ENCODE data around the gene KCNQ5.
"Not testable (repeated sequence)": the region's sequence is repeated elsewhere in the genome, so short reads cannot be mapped to it uniquely, and the experiment has no call there.

The KCNQ5 gene

GRCh38 chr6:73209117-73209516 is 587.3 kb downstream of the KCNQ5 start:
- DNase-seq = no peak

DNA sequence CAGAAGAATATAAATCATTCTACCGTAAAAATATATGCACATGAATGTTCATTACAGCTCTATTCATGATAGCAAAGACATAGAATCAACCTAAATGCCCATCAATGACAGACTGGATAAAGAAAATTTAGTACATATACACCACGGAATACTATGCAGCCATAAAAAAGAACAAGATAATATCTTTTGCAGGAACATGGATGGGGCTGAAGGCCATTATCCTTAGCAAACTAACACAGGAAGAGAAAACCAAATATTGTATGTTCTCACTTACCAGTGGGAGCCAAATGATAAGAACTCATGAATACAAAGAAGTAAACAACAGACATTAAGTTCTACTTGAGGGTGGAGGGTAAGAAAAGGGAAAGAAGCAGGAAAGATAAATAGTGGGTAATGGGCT is 595.0 kb downstream of the KCNQ5 start:
- DNase-seq = no peak

DNA sequence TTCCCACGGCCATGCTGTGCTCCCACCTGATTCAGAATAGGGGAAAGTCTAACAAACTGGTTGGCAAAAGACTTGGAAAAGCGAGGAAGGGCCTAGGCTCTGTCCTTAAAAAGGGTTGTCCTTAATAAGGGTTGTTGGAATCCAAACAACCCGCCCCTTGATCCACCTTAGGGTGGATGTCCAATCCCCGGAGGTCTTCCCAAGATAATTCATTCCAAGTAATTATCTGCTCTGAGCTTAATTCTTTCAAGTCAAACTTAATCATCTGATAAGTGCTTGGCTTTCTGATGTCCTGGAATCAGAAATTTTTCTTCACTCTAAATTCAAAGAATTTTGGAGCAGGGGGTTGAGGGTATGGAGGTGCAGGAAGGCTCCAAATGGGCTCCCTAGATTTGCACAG is 603.5 kb downstream of the KCNQ5 start, which contains the start of gene KHDC1L:
Gene KHDC1L, minus strand, starts transcription at position 101 of the 400 bp plus-strand sequence. Its CDS starts 88 bp downstream, at position 13.
- no peak for DNase-seq

DNA sequence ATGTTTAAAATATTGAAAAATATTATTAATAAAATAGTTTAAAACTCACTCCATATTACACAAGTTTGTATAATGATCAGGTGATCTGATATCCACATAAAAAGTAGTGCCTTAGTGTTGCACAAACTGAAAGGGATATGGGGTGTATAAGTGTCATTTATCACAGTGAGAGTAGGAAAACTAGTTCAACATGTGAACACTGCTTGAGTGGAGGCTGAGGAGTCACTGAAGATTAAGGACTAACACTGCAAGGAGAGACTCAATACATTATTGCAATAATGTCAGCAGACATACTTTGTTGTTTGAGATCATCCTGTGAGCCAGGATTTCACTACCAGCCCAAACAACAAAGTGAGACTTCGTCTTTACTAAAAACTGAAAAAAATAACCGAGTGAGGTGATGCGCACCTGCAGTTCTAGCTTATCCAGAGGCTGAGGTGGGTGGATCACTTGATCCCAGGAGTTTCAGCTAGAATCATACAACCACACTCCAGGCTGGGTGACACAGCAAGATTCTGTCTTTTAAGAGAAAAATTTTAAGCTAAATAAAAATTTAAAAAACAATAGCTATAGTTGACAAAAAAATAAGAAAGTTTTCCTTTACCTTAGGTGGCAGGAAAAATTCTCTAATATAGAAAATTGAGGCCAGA is 605.9 kb downstream of the KCNQ5 start:
- no peak for DNase-seq

- DNase-seq = peak; percentile 57
Measured at GRCh38 chr6:73231986-73232391, 610.1 kb downstream of the KCNQ5 start.

- no peak for DNase-seq
Measured at GRCh38 chr6:73233048-73233447, 611.2 kb downstream of the KCNQ5 start.

DNA sequence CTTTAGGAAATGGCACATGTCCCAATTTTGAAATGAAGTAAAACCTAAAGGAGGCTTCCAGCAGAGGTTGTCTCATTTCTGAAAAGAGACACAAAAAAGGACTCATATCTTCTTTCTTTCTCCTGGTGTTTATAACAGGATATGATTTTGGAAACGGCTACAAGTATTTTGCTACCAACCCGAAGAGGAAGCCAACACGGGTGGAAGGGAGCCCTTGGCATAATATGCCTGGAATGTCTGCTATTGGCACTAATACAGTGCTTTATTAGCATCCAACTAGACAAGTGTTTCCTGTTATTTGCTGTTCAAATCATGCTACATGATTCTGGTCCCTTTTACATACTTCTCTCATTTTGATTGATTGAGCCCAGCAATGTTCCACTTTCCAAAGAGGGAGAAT is 612.1 kb downstream of the KCNQ5 start:
- not testable (repeated sequence) for DNase-seq

DNA sequence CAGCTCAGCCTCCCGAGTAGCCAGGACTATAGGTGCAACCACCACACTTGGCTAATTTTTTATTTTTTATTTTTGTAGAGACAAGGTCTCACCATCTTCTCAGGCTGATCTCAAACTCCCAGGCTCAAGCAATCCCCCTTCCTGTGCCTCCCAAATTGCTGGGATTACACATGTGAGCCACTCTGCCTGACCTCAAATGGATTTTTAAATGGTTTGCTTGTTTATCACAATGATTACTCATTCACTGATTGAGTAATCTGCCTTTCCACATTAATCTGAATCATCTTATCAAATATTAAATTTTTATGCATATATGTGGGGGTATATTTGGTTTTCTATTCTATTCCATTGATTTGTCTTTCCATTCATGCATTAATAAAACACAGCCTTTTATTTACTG is 612.9 kb downstream of the KCNQ5 start:
- no peak for DNase-seq

DNA sequence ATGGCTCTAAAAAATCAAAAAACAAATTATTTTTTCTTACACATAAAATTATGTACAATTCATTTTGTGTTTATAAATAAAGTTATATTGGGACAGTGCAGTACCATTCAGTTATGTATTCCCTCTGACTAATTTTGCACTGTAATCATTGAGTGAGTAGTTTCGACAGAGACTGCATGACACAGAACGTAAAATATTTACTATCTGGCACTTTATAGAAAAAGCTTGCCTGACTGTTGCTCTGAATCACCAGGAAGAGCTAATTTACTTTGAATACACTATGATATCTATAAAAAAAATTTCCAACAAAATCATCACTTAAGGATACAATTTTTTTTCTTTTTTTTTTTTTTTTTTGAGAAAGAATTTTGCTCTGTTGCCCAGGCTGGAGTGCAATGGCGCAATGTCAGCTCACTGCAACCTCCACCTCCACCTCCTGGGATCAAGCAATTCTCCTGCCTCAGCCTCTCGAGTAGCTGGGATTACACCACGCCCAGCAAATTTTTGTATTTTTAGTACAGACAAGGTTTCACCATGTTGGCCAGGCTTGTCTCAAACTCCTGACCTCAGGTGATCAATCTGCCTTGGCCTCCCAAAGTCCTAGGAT is 614.4 kb downstream of the KCNQ5 start:
- DNase-seq = no peak

DNA sequence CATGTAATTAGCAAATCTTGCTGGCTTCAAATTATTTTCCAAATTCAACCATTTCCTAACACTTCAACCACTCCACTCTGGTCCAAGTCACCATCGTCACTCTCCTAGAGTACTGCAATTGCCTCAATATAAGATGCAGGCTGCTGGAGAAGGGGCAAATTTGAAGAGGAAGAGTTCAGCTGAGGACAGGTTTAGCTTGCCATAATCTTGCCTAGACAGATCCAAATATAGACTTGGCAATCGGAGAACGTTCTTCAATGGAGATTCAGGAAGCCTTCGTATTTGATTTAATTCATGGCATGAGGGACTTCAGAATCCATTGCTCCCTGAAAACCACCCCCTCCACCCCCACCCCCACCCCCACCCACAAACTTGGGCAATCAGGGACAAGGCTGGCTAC is 618.9 kb downstream of the KCNQ5 start:
- DNase-seq = no peak

DNA sequence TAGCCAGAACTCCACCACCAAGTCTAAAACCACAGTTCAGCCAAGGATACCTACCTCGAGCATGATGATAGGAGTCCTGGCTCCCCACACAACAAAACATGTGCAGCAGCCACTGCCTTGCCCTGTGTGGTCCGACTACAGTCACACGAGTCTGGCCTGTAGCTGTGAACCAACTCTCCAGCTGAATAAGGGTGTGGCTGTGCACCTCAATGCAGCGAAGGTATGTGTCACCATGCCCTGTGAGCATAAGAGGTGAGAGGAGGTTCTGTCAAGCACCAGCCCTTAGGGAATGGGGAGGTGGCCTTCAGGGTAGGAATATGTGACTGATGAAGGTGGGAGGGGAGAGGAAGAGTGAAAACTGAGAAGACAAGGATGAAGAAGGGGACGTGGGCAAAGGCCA is 620.1 kb downstream of the KCNQ5 start:
- no peak for DNase-seq
